Hematopoietic multipotent progenitor cell treated with erythropoietin and hydrocortisone succinate and interleukin-3 and kit ligand, for 17 days (in vitro differentiated cells): Measurements from ENCODE around the gene NPLOC4.
"Not testable (repeated sequence)": the region's sequence is repeated elsewhere in the genome, so short reads cannot be mapped to it uniquely, and the experiment has no call there.

Experiments
- DNase-seq: peaks from one replicate; pipeline ENCODE4 v3.0.0-alpha.2; 2015; ENCODE audit warnings: low spot score

The NPLOC4 gene

DNA sequence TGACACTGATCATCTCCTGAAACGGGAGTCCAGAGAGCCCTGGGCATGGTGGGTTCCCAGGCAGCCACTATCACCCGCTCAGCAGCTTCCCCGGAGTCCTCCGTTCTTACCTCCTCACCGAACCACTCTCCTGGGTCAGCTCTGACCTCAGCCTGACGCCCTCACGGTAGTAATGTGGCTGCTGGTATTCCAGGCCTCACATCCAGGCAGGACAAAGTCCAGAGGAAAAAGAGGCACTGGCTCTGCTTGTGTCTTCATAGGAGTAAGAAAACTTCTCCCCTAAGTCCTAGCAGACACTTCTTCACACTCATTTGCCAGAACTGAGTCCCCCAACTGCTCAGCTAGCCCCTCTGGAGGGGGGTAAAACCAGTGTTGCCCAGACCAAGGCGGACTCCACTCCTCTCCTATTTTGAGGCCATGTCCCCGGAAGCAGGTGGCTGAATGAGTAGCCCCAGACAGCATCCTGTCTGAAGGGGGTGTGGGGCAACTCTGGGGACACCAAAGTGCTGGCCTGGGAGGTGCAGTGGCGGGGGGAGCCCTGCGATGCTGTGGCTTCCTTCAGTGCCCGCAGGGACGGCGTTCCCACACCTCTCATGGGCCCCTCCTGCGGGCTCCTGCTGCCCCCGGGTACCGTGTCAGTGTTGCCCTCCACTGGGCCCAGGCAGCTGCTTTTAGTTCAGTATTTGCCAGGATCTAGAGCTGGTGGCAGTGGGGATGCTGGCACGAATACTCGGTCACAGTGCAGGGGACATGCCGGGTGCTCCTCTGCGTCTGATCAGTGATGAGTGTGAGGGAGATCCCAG lies 103.4 kb downstream of the NPLOC4 start:
- no peak for DNase-seq

GRCh38 chr17:81532490-81533287 lies 104.2 kb downstream of the NPLOC4 start:
- no peak for DNase-seq

- DNase-seq, result not testable (repeated sequence)
Observed at GRCh38 chr17:81531998-81532404, 104.9 kb downstream of the NPLOC4 start.

DNA sequence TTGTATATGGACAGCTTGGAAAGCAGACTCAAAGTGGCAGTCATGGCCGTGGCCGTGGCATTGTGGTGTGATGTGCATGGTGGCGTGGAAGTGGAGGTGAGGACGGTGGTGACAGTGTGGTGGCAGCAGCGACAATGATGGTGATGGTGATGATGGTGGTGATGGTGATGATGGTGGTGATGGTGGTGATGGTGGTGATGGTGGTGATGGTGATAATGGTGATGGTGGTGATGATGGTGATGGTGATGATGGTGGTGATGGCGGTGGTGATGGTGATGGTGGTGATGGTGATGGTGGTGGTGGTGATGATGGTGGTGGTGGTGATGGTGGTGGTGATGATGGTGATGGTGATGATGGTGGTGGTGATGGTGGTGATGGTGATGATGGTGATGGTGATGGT lies 105.9 kb downstream of the NPLOC4 start:
- not testable (repeated sequence) for DNase-seq

DNA sequence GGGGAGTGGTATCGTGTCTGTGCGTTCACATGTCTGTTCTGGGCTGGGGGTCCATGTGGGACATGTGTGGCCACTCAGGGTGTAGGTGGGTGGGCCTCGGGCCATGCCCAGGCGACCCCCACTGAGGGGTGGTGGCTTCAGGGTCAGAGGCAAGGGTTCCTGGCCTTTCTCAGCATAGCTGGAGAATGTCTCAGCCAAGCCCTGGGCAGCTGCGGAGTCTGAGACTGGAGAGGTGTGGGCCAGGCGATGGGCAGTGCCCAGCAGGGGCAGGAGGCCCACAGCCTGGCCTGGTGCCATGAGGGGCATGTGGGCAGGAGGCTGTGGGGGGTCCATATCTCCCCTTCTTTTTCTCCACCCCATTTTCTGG lies 107.5 kb downstream of the NPLOC4 start:
- no peak for DNase-seq

- no peak for DNase-seq
Observed at GRCh38 chr17:81528651-81529436, 108.1 kb downstream of the NPLOC4 start.

DNA sequence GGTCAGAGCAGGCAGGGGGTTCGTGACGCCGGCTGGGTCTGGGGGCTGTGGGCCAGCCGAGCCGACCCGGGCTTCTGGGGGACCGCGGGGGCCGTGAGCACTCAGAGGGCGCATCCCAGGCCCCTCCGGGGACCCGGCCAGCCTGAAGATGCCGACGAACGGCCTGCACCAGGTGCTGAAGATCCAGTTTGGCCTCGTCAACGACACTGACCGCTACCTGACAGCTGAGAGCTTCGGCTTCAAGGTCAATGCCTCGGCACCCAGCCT lies 108.6 kb downstream of the NPLOC4 start:
- DNase-seq, result no peak

DNA sequence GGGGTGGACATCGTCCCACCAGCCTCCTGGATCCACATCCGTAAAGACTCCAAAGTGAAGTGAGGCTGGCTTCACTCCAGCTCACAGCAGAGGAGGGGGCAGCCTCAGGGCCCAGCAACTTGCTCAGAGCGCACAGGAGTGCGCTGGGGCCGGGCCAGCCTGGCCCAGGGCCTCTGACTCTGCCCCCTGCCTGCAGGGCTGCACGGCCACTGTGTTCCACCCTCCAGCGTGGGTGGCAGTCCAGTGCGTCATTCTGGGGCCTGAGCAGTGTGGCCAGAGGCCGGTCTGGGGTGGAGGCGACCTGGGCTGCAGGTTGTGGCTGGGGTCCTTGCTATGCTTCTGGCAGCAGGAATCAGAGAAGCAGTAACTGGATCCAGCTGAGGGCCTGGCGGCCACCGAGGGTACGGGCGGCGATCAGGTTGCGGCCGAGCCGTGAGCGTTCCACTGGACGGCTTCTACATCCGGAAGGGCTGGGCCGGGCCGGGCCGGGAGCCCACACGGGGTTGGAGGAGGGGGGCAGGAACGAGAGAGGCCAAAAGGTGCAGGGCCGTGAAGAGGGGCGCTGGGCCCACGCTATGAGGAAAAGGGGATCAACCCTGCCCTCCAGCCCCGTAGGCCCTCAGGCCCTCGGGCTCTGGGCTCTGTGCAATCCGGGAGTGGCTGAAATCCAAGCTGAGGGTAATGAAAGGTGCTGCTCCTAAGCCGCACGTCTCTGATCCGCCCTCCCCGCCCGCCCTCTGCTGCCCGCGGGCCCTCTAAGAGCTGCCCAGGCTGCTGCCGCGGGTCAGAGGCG lies 109.1 kb downstream of the NPLOC4 start, which contains the start of gene FSCN2:
TSS of gene FSCN2 (plus strand) at position 787 of the 793 bp plus-strand sequence. CDS start 155 bp downstream, outside the sequence.
- no peak for DNase-seq

DNA sequence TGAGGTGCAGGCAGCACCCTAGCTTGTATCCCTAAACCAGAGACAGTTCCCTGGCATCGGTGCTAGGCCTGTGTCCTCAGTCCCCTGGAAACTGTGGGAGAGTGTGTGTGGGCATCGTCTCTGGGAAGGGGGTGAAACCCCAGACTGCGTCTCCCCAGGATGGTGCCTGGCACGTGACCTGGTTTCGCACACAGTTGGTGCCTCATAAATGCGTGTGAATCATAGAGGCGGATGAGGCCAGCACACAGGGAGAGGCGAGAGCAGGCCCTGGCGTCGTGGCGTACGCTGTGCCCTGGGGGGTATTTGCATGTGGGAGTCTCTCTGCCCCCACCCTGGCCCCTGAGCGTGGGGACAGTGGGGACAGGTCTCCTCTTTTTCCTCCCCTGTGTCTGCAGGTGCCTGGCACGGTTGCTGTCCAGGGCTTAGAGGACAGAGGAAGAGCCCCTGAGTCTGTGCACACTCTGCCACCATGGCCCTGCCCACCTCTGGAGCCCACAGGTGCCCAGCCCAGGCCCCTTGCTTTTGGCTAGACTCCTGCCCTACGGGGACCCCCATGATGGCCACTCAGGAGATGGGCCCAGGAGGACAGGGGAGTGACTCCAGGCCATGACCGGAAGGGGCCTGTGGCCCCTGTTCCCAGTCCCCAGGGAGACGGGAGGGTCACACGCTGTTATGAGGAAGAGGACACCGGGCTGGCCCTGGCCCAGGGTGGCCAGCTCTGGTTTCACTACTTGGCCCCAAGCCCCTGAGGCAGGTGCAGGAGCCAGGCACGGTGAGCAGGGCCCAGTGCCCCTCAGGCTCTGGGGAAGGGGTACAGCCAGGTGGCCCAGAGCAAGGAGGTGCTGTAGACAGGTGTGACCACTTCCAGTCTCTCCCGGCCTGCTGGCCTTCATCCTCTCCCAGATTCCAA lies 110.0 kb downstream of the NPLOC4 start:
- no peak for DNase-seq

DNA sequence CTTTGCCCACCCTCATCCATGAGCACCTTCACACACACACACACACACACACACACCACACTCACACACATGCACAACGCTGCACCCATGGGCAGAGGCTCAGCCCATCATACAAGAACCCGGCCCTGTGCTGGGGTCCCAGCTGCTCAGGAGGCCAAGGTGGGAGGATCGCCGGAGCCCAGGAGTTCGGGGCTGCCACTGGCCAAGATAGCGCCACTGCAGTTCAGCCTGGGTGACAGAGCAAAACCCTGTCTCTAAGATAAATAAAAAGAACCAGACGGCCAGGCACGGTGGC lies 112.1 kb downstream of the NPLOC4 start:
- no peak for DNase-seq

- no peak for DNase-seq
Observed at GRCh38 chr17:81524039-81524864, 112.7 kb downstream of the NPLOC4 start.

GRCh38 chr17:81523402-81524038 lies 113.4 kb downstream of the NPLOC4 start:
- no peak for DNase-seq

- DNase-seq, result no peak
Observed at GRCh38 chr17:81522491-81523401, 114.2 kb downstream of the NPLOC4 start.

DNA sequence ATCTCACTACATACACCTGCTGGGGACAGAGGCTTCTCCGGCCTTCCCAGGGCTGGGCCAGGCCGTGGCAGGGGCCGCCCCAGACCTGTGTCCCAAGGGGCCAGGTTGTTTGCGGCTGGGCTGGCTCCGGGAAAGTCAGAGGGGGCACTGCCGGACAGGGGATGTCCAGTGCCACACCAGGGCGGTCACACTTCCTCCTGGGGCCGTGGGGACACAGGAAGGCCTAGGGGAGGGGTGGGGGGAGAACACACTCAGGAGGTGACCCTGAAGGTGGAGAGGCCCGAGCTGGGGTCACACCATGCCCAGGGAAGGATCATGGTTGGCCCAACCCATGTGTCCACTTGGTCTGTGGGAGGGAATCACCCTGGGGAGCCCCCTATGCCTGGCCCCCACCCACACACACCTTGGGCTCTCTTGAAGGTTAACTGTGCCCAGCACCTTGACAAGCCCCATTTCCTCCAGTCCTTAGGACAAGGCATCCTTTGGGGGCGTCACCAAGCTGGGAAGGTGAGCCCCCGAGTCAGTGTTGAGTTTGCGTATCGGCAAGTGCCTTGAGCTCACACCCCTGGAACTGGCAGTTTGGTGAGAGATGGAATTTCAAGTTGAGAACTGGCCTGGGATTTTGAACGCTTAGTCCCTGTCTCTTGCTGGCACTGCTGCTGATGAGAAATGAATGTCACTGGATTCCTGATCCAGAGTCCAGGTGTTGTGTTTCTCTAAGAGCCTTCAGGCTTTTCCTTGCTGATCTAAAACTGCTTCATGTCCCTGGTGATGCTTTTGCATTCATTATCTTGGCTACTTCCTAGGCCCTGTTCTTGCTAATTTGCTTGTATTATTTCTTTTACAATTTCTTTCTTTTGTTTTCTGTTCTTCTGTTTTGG lies 116.7 kb downstream of the NPLOC4 start:
- no peak for DNase-seq

- DNase-seq, result no peak
Observed at GRCh38 chr17:81519284-81520020, 117.5 kb downstream of the NPLOC4 start.

DNA sequence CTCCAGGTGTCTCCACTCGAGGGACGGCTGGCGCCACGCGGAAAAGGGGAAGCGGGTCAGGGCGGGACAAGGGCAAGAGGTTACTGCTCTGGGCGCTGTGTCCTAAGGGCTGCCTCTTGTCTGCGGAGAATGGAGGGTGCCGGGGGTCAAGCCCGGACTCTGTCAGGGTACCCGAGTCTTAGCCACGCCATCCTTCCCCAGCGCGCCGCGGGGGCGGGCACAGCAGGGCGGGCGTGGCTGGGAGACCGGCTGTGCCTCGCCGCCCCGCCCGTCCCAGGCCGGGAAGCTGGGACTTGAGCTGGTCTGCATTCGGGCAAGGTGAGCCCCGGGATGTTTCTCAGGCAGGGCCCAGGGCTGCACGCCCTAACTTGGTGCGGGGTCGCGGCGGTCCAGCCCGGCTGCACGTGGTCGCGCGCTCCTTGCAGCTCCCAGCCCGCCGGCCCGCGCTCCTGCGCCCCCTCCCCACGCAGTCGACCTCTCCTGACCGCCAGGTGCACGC lies 118.1 kb downstream of the NPLOC4 start:
- DNase-seq, result no peak
